Caco-2 (cell line): ENCODE results near the gene FGR. TPM values are rescaled to one million over a fixed set of nuclear protein-coding genes. Genes with fewer than 3 reads are reported as not detected.
A peak's percentile ranks its signal among the peaks of the same experiment; 100 is the strongest.

Experiments used
- BruUV-seq: library from RNA; stranded (reverse); fragments of 400-500 nt; replicated peaks from 2 replicates; lab custom pipeline; 2021; lab: Mats Ljungman, UMichigan
- CTCF ChIA-PET: fragments of 300-600 bp; sonication (Branson Sonifier 250); formaldehyde crosslinking; loops from one replicate; lab custom pipeline; 2022; ENCODE audit warnings: antibody characterized with exemption; lab: Charles Lee
- POLR2A ChIA-PET: fragments of 300-600 bp; sonication (Branson Sonifier 250); formaldehyde crosslinking; loops from one replicate; lab custom pipeline; 2022; ENCODE audit warnings: antibody characterized with exemption; lab: Charles Lee
- DNase-seq, 2 experiments: peaks; one replicate each; pipeline versions ENCODE4 v3.0.0 to v3.0.0-alpha.2; 2020 to 2022
- H3K27me3 ChIP-seq: replicated peaks from 2 replicates; pipeline ENCODE4 v1.6.0; 2011; ENCODE audit warnings: low read length; ENCODE audit not compliant: control insufficient read depth, insufficient read depth
- H3K36me3 ChIP-seq: 2 replicates; pipeline ENCODE4 v1.5.1; 2011; ENCODE audit warnings: low read length; ENCODE audit not compliant: control insufficient read depth, insufficient read depth
- H3K4me1 ChIP-seq: fragments of 250-450 bp; sonication (Bioruptor Pico); 2 replicates; pipeline ENCODE4 v1.5.1; 2020; ENCODE audit warnings: mild to moderate bottlenecking
- H3K4me3 ChIP-seq: 2 replicates; pipeline ENCODE4 v1.5.1; 2011; ENCODE audit warnings: low read depth, mild to moderate bottlenecking, control low read depth, low read length
- H3K9me3 ChIP-seq: fragments of 250-450 bp; sonication (Bioruptor Pico); 2 replicates; pipeline ENCODE4 v1.5.1; 2020; ENCODE audit warnings: mild to moderate bottlenecking, moderate library complexity
- H3K27ac Mint-ChIP-seq: one replicate; pipeline ENCODE4 v1.8.0; 2022; ENCODE audit warnings: mixed read lengths; ENCODE audit not compliant: unreplicated experiment
- H3K27me3 Mint-ChIP-seq: one replicate; pipeline ENCODE4 v1.8.0; 2022; ENCODE audit warnings: mixed read lengths; ENCODE audit not compliant: insufficient read depth, unreplicated experiment
- H3K36me3 Mint-ChIP-seq: one replicate; pipeline ENCODE4 v1.8.0; 2022; ENCODE audit warnings: mild to moderate bottlenecking, mixed read lengths; ENCODE audit not compliant: insufficient read depth, unreplicated experiment
- H3K4me1 Mint-ChIP-seq: one replicate; pipeline ENCODE4 v1.8.0; 2022; ENCODE audit warnings: low read depth, mixed read lengths; ENCODE audit not compliant: unreplicated experiment
- H3K4me3 Mint-ChIP-seq: one replicate; pipeline ENCODE4 v1.8.0; 2022; ENCODE audit warnings: mild to moderate bottlenecking, moderate library complexity, mixed read lengths; ENCODE audit not compliant: unreplicated experiment
- H3K9me3 Mint-ChIP-seq: one replicate; pipeline ENCODE4 v1.8.0; 2022; ENCODE audit warnings: mixed read lengths; ENCODE audit not compliant: unreplicated experiment
- CTCF ChIP-seq, 2 experiments: fragments of 200-600 bp in 1 of 2; IDR thresholded peaks; 1 replicate in 1 of 2; 2 replicates in 1 of 2; pipeline versions ENCODE4 v1.5.1 to v1.8.0; 2011 to 2022; ENCODE audit warnings: antibody characterized with exemption in 1 of 2, control low read depth in 1 of 2, inconsistent platforms in 1 of 2, low read depth in 1 of 2, low read length in 1 of 2, mild to moderate bottlenecking in 1 of 2, moderate library complexity in 1 of 2; ENCODE audit not compliant: insufficient read depth in 1 of 2, severe bottlenecking in 1 of 2, unreplicated experiment in 1 of 2
- intact Hi-C: fragments of 100-400 bp; cut with micrococcal nuclease; formaldehyde crosslinking; loops from one replicate; pipeline ENCODE4 v1.10.0; 2022; ENCODE audit not compliant: unreplicated experiment
- total RNA-seq: library from RNA; stranded (reverse); gene quantifications from 2 replicates; pipeline ENCODE4 v1.2.3, GENCODE V29; 2022

FGR gene
- total RNA-seq, 1 experiment from 2014 or later: not detected

- no peaks in the 10 kb centered on the region for H3K9me3 ChIP-seq
- Mint-ChIP-seq H3K36me3 (peaks cover 11% of the 10 kb centered on the region), H3K27me3 (no peaks in the 10 kb centered on the region), H3K4me1 (peaks cover 22% of the 10 kb centered on the region), H3K27ac (peak overlapping the region; percentile 16), H3K9me3 (no peaks in the 10 kb centered on the region), H3K4me3 (peak overlapping the region; percentile 72)
- H3K27me3 ChIP-seq: no peaks in the 10 kb centered on the region
- ChIA-PET POLR2A (interaction anchor here (0.6 kb wide), 1 partner anchor 359 kb away, joined by 3 read pairs; no protein-coding TSS in a partner anchor), CTCF (interaction anchor here (1.1 kb wide), 1 partner anchor 10 kb away, joined by 4 read pairs; no protein-coding TSS in a partner anchor)
- H3K4me1 ChIP-seq: peaks cover 10% of the 10 kb centered on the region
- BruUV-seq: no TSS peak
- intact Hi-C loops: no loop called here
- no peak for TF ChIP-seq CTCF (IDR thresholded peaks at IDR 0.05; ENCODE audit: insufficient read depth in 1 of 2, low read depth in 1 of 2, low read length in 1 of 2, severe bottlenecking in 1 of 2, unreplicated experiment in 1 of 2)
- no peak for DNase-seq
- H3K4me3 ChIP-seq: no peak overlapping the region
- H3K36me3 ChIP-seq: no peaks in the 10 kb centered on the region
Measured at GRCh38 chr1:27658951-27659496, 24.0 kb upstream of the FGR start.

GRCh38 chr1:27656157-27656893 lies 21.3 kb upstream of the FGR start:
- H3K36me3 ChIP-seq: no peaks in the 10 kb centered on the region
- Mint-ChIP-seq H3K4me3 (no peak overlapping the region), H3K27ac (no peak overlapping the region)

More at GRCh38 chr1:27656157-27656893, 21.3 kb upstream of the FGR start:
- Histone ChIP-seq H3K4me1 (peaks cover 7% of the 10 kb centered on the region), H3K4me3 (no peak overlapping the region), H3K9me3 (no peaks in the 10 kb centered on the region), H3K27me3 (no peaks in the 10 kb centered on the region)
- peaks cover 8% of the 10 kb centered on the region for H3K36me3 Mint-ChIP-seq
- H3K27me3 Mint-ChIP-seq: no peaks in the 10 kb centered on the region
- H3K9me3 Mint-ChIP-seq: no peaks in the 10 kb centered on the region
- H3K4me1 Mint-ChIP-seq: peaks cover 14% of the 10 kb centered on the region
- TF ChIP-seq CTCF (IDR thresholded peaks at IDR 0.05; ENCODE audit: insufficient read depth in 1 of 2, low read depth in 1 of 2, low read length in 1 of 2, severe bottlenecking in 1 of 2, unreplicated experiment in 1 of 2): no peak
- intact Hi-C loops: no loop called here
- CTCF ChIA-PET: no interaction called here
- no peak for DNase-seq
- BruUV-seq: no TSS peak
- POLR2A ChIA-PET: no interaction called here
